Ovary (tissue), 3 donors: Measurements from ENCODE around the gene C4A.
"Not testable (repeated sequence)": the region's sequence is repeated elsewhere in the genome, so short reads cannot be mapped to it uniquely, and the experiment has no call there.

Experiments used
- EP300 ChIP-seq: sonication (generic); formaldehyde crosslinking; IDR thresholded peaks from one replicate; pipeline ENCODE4 v1.6.1; 2017; ENCODE audit warnings: antibody characterized with exemption
- POLR2A ChIP-seq: fragments of 450-650 bp; IDR thresholded peaks from one replicate; pipeline ENCODE4 v1.6.1; 2017; ENCODE audit warnings: antibody characterized with exemption, mild to moderate bottlenecking, moderate library complexity
- TF ChIP-seq, protein P1 (sequence below), 3 donors: fragments of 450-650 bp in 2 of 3; fragments of 200-600 bp in 1 of 3; IDR thresholded peaks; one replicate each; pipeline versions ENCODE4 v1.5.1 to v1.8.0; 2016 to 2022; ENCODE audit warnings: antibody characterized with exemption in 3 of 3, mild to moderate bottlenecking in 1 of 3
- donor health status: DM: no; HTN: no; CAD: no.

- TF ChIP-seq, protein P1, sequence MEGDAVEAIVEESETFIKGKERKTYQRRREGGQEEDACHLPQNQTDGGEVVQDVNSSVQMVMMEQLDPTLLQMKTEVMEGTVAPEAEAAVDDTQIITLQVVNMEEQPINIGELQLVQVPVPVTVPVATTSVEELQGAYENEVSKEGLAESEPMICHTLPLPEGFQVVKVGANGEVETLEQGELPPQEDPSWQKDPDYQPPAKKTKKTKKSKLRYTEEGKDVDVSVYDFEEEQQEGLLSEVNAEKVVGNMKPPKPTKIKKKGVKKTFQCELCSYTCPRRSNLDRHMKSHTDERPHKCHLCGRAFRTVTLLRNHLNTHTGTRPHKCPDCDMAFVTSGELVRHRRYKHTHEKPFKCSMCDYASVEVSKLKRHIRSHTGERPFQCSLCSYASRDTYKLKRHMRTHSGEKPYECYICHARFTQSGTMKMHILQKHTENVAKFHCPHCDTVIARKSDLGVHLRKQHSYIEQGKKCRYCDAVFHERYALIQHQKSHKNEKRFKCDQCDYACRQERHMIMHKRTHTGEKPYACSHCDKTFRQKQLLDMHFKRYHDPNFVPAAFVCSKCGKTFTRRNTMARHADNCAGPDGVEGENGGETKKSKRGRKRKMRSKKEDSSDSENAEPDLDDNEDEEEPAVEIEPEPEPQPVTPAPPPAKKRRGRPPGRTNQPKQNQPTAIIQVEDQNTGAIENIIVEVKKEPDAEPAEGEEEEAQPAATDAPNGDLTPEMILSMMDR (IDR thresholded peaks at IDR 0.05) = not testable (repeated sequence)
- TF ChIP-seq POLR2A, EP300: not testable (repeated sequence)
Observed at GRCh38 chr6:31932137-31932536, 49.7 kb upstream of the C4A start.
